GM21717 (cell line): ENCODE data around the gene SMCO2.

Source experiments
- ATAC-seq: cut with Tn5 transposase; IDR thresholded peaks from one replicate; pipeline ENCODE4 v1.9.1; 2021; ENCODE audit warnings: mild to moderate bottlenecking, moderate library complexity; ENCODE audit not compliant: unreplicated experiment

Gene SMCO2

DNA sequence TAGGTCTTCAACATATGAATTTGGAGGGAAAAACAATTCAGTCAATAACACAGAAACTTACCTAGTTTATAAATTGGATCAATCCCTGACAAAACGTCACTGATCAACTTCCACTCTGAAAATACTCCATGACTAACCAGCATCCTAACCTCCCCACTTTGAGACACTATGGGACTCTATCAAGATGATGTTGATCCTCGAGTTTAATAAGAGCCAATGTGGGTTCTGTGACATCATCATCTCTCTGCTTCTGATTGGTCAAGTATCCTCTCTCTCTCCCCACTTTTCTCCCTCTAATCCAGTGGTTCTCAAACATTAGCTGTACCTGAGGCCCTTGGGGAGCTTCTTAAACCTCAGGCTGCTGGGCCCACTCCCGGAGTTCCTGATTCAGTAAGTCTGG lies at the start of gene SMCO2:
TSS of gene SMCO2 (plus strand) at position 301 of the 400 bp plus-strand sequence. CDS start 23,896 bp downstream, outside the sequence.
- no peak for ATAC-seq

DNA sequence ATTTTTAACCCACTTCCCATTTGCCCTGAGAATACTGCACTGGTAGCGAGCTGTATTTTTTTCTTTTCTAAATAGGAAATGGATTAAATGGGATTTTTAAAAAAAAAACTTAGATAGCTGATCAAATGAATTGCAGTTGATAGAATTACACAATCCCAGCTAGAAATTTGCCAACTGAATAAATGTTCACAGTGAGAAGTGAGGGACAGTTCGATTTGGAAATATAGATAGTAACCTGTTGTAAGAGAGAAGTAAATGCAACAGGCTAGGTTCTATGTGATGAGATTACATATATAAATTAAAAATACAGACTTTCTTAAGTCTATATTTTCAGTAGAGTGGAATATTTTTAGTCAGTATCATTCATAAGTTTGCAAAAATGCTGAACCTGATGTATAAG lies 48.1 kb upstream of the SMCO2 start:
- ATAC-seq = no peak

DNA sequence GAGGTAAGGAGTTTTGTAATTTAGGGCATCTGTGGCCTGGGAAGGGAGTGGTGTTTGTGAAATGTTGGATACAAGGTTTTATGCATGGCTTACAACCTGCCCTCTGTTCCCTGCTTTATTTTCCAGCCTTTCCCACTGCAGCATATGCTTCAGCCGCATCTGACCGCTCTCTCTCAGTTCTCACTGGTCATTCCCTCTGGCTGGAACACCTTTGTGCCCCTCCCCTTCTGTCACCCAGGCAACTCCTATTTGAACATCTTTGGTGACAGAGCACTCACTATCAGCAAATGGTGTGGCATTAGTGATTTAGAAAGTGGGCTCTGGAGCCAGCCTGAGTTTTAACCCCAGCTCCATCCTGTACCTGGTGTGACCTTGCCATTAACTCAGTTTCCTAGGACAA lies 47.5 kb upstream of the SMCO2 start:
- ATAC-seq = no peak

DNA sequence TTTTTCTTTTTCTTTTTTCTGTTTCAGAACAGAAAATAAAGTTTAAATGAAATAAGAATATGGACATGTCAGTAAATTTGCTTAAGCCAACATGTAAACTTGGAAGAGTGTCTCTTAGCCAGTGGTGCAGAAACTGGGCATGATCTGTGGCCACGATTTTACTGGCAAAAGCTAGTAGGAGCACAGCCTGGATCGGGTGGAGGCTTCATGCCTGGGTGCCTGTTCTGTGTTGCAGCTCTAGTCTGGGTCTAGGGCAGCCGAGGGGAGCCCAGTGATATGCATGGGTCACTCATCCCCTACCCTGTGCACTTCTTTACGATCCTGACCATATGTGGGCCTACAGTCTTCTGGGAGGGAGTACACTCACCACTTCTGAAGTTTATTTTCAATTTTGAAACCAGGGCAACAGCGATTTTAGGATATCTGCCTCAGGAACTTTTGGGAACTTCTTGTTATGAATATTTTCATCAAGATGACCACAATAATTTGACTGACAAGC lies 45.6 kb upstream of the SMCO2 start:
- no peak for ATAC-seq

DNA sequence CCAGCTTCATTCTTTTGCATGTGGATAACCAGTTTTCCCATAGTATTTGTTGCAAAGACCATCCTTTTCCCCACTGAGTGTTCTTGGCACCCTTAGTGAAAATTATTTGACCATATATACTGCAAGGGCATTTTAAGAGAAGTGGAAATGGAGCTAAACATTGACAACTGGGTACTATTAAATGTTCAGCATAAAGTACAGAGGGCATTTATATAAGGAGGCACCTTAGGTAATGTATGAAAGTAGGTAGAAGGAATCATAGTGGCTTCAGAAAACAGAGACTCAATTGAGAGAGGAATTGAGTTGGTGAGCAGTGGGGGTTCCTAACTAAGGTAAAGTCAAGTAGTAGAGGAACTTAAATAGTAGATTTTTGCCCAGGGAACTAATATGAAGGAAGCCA lies 34.5 kb upstream of the SMCO2 start:
- ATAC-seq = no peak

DNA sequence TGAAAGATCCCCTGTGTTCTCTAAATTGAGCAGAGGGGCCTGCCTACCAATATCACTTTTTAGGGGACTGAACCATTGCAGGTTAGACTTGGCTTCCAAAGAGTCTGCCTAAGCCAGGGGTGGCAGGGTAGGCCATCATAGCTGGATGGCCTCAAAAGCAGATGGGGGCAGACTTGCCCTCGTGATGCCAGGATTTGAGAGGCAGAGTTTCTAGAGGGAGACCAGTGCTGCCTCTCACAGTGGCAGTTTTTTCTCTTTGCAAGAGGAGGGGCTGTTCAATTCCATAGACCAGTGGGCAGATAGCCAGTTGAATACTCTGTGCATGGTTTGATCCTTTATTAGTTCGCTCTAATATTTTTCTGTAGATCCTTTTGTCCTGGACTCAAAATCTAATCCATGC lies 23.8 kb upstream of the SMCO2 start:
- no peak for ATAC-seq

DNA sequence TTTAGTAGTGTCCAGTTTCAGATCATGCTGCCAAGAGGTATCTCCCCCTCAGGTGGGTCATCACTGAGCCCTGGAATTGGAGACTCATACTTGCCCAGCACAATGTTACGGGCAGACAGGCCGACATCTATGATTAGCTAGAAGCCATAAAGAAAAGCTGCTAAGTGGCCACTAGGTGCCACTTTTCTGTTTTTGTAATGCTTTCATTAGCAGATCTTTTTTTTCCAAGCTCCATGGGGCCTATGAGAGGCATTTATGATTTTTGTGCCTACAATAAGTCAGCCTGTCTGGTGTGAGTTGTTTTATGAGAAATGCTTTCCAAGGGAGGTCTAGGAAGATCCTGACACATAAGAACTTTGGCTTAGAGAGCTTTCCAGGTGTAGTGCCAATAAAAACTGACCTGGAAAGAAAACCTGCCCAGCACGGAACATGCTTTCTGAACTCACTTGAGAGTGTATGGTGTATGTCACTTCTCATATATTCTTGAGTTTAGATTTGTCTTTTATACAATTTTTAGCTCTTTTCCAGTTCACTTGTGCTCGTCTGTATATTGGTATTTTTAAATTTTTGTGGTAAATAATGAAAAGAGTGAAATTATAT lies 21.8 kb upstream of the SMCO2 start:
- ATAC-seq = no peak

DNA sequence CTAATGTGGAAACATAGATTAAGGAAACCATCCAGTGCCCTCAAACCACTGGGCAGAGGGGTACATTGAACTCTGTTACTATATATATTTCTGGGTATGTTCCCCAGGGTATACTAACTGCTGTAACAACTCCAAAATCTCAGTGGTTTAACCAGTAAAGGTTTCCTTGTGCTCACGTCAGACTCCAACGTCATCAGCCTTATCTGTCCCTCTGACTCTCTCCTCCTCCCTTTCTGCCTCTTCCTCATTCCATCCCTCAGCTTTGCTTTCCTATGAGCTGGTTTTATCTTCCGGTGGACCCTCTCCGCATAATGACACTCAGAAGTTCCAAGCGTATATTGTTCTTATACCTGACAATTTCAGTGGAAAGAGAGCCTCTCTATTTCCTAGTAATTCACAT lies 21.2 kb upstream of the SMCO2 start:
- ATAC-seq = no peak

DNA sequence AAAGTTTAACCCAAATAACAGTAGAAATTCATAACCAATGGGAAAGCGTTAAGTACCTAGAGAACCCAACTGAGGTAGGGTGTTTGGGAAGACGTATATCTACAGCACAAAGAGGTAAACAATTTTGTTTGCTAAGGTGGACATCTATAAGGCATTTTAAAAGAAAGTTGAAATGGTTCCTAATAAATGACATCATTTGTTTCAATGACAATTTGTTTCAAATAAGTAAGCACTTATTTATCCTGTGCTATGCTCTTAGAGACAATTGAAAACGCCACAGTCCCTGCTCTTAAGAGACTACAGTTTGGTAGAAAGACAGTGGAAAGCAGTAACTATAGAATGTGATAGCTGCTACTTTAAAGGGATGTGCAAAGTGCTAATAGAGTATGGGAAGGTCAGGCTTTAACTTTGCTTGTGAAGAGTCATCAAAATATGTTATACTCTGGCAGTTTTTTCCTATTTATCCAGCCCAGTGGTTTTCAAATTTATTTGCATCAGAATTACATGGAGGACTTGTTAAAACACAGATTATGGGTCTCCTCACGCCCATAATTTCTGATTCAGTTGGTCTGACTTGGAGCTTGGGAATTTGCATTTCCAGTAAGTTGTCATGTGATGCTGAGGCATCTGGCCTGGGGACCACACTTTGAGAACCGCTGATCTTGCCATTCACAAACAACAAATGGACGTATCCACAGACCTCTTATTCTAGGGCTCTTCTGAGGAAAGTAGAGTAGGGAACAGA lies 19.6 kb upstream of the SMCO2 start:
- ATAC-seq = no peak

DNA sequence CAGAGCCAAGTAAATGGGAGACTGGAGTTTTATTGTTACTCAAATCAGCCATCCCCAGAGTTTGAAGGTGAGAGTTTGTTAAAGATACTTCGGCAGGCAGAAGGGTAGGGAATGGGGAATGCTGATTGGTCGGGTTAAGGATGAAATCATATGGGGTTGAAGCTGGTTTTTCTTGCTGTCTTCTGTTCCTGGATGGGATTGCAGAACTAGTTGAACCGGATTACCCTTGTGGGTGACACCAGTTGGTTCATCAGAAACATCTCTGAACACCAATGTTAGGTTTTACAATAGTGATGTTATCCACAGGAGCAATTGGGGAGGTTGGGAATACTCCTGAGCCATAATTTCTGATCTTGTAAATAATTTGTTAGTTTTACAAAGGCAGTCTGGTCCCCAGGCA lies 18.7 kb upstream of the SMCO2 start:
- no peak for ATAC-seq

DNA sequence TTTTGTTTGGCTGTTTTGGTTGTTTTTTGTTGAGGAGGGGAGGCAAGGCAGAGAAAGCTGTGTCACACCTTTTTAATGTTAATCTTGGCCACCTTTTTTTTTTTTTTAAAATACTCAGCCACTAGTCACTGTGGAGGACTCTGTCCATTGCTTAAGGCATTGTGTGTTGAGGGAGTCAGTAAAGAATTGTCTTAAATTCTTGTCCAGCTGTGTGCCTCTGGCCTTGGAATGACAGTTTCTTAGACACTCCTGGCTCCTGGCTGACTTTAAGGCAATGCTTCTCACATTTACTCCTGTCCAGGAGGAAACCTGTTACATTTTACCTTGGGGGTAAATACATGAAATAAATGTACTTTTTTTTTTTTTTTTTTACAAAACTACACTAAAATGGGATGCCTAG lies 18.1 kb upstream of the SMCO2 start:
- ATAC-seq = no peak

DNA sequence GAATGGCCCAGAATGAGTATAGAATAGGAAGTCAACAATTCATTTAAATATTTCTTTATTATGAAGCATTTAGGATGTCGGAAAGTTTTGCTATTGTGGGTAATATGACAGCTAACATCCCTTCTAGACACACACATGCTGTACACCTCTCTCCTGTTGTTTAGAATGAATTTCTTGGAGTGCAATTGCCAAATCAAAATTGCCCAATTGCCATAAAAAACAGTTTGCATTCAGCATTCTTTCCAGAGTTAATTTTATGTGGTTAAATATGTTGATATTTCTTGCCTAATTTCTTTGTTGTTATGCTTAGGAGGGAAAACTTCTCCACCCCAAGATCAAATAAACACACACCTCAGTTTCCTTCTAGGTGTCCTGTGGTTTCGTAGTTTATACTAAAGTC lies 16.9 kb upstream of the SMCO2 start:
- no peak for ATAC-seq

DNA sequence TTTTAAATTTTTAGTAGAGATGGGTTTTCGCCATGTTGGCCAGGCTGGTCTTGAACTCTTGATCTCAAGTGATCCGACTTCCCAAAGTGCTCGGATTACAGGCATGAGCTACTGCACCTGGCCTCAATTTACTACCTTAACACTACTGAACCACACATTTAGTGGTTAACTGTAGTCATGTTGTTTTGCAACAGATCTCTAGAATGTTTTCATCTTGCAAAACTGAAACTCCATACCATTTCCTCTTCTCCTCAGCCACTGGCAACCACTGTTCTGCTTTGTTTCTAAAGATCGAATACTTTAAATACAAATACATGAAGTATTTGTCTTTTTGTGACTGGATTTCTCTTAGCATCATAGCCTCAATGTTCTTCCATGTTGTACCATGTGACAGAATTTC lies 15.4 kb upstream of the SMCO2 start:
- ATAC-seq = no peak

DNA sequence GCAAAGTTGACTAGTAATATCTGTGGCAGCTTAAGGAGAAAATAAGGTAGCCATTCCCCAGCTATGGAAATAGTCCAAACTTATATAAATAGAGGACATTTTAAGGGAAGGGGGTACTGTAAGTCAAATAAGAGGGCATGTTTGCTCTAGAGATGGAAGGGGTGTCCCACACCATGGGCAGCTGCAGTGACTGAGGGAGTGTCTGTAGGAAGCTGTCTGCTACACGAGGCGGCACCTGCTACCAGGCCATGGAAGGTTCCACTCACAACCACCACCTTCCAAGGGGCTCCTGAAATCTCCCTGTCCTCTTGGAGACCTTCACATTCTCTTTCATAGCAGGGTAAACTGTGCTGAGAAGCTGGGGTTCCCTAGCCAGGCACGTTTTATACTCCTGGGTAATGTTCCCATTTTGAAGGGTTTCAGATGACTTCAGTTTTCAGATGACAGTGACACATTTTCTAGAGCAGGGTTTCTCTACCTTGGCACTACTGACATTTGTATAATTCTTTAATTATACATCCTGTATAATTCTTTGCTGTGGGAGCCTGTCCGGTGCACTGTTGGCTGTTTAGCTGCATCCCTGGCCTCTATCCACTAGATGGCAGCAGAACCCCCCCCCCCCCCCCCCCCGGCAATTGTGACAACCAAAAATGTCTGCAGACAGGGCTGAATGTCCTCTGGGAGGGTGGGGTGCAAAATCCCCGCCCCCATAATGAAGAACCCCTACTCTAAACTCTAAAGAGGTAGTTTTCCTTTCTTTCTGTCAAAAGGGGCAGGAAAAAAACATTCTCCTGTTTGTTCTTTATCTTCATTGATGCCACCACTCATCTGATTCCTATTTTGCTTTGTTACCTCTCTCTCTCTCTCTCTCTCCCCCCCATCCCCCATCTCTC lies 11.6 kb upstream of the SMCO2 start:
- ATAC-seq = no peak

DNA sequence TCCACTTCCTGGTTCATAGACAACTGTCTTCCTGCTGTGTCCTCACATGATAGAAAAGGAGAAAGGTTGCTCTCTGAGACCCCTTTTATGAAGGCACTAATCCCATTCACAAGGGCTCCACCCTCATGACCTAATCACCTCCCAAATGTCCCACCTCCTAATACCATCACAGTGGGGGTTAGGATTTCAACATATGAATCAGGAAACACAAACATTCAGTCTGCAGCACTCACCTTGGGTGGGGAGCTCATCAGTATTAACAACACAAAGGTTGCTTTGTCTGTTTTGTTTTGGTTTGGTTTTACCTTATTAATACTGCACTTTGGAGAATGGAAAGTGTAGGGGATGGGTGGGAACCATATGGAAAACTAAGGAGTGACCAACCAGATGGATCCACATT lies 10.5 kb upstream of the SMCO2 start:
- no peak for ATAC-seq

DNA sequence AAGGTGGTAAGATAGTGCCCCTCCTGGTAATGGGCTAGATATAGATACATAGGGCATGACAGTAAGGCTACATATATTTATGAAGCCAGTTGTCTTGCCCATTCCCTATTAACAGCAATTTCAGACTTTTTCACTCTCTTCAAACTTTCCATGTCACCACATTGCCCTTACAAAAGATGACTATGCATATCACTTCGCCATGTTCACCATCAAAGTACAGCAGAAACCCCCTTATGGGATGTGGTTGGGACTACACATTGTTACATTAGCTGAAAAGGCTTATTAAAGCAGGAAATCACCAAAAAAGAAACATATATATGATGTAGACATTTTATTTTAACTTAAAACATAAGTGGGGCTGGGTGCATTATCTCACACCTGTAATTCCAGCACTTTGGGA lies 9.8 kb upstream of the SMCO2 start:
- no peak for ATAC-seq

DNA sequence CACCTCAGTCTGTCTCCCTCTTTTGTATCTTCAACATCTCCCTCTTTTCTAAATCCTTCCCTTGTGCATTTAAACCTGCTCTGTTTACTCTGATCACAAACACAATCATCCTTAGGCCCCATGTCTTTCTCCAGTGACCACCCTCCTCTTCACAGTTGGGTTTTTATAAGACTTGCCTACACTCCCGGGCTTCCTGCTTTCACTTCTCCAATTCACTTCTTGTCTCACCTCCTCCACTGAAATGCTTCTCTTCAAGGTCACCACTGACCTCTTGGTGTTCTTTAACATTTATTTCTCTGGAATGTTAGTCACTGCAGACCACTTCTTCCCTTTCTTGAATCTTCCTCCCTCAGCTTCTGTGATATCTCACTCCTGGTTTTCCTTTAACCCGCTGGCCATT lies 8.7 kb upstream of the SMCO2 start:
- no peak for ATAC-seq

DNA sequence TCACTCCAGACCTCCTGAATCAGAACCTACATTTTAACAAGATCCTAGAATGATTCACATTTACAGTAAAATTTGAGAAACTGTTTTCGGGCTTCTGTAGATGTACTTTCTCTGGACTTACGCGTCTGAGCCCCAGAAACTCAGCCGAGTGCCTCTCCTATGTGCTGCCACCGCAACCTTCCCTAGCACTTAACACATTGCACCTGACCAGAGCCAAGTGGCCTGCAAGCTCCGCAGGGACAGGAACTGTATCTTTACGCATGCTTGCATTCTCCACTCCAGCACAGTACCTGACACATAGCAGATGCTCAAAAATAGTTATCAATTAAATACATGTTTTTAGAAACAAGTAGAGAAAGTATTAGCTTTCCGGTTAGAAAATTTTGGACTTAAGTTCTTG lies 1.2 kb downstream of the SMCO2 start:
- no peak for ATAC-seq

DNA sequence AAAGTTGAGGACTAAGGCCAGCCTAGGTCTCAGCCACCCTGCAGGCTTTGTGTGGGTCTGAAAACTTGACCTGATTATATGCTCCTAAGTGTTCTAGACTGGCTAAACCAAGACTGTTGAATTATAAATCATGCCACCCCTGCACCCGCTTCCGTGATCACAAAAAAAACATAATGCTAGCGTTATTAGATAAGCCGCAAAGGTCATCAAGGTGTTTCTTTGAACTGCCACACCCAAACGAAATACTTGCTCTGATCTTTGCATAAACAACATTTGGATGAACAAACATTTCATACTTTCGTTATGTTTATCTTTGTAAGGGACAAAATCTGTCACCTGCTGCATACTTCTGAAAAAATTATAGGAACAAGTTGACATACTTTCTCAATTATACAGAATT lies 2.5 kb downstream of the SMCO2 start:
- ATAC-seq = no peak

DNA sequence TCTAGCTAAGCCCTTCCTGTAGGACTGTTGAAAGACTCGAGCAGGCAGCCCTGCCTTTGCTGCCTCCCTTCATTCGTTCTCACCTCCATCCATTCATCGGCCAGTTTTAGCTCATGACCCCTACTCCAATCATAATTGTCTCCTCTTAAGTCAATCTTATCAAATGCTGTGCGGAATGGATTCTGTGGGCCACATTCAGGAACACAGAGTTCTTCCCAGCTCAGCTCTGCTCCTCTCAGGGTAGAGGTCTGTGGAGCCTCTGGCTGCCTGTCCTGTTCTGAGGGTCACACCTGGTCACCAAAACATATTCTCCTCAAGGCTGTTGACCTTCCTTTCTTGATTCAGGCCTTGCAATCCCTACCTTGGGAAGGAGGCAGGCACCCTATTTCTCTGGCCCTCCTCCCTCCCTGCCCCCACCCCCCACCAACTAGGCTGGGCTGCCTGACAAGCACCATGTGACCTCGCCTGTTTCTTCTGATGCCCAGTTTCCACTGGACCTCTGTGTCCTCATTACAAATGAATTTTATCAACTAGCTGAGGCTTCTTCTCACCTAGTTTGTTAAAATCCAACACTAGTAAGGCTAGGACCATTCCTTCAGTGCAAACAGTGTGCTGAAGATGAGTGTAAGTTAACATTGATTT lies 3.5 kb downstream of the SMCO2 start:
- no peak for ATAC-seq
